Measurements from ENCODE around the gene NOS1AP. TPM values are rescaled to one million over a fixed set of nuclear protein-coding genes. Genes with fewer than 3 reads are reported as not detected.

NOS1AP gene
- total RNA-seq, 1 experiment from 2014 or later = 5.3 TPM

DNA sequence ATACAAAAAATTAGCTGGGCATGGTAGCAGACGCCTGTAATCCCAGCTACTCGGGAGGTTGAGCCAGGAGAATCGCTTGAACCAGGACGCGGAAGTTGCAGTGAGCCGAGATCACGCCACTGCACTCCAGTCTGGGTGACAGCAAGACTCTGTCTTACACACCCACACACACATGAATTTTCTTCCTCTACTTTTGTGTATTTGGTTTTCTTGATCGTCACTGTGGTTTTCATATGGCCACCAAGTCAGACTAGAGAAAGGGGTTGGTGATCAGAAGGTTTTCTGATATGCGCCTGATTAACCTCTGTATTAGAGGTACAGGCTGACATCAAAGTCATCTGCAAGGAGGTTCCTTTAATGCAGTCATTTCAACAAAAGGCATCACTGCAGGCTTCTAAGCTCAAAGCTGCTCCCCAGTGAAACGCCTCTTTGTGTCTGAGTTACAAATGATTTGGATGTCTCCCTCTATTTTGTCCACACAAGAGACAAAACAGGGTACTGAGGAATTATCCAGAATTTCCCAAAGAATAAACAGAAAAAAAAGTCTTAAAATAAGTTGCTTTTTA is 331.4 kb downstream of the NOS1AP start:
- DNase-seq (ENCODE audit: low read depth, low spot score) (no peak), ATAC-seq (no peak)
- Histone ChIP-seq H3K9ac (ENCODE audit: low read length) (no peak overlapping the region), H3K27ac (ENCODE audit: low read depth, low read length) (no peak overlapping the region), H3K9me3 (ENCODE audit: control insufficient read depth in 1 of 2, insufficient read depth in 1 of 2, low read depth in 1 of 2, low read length in 2 of 2) (no peaks in the 10 kb centered on the region), H3K79me2 (ENCODE audit: insufficient read depth, low read length) (no peaks in the 10 kb centered on the region), H2AFZ (ENCODE audit: low read depth, low read length, poor library complexity, severe bottlenecking) (no peak overlapping the region), H3K4me2 (ENCODE audit: low read length) (no peak overlapping the region), H3K4me1 (ENCODE audit: control insufficient read depth in 1 of 2, insufficient read depth in 2 of 2, low read length in 2 of 2) (peaks cover 5 to 8% of the 10 kb centered on the region in 2 experiments), H3K9me2 (ENCODE audit: insufficient read depth) (no peaks in the 10 kb centered on the region), H3K27me3 (ENCODE audit: insufficient read depth, low read length) (no peaks in the 10 kb centered on the region), H4K20me1 (ENCODE audit: insufficient read depth) (no peaks in the 10 kb centered on the region), H3K4me3 (replicated peaks in 1 of 2; ENCODE audit: low read depth in 1 of 2, low read length in 2 of 2) (no peak overlapping the region), H3K36me3 (ENCODE audit: control insufficient read depth in 1 of 2, insufficient read depth in 2 of 2, low read length in 2 of 2) (no peaks in the 10 kb centered on the region)
- no peak for TF ChIP-seq CEBPB (IDR thresholded peaks at IDR 0.05; ENCODE audit: low read depth)
- TF ChIP-seq RAD21 (IDR thresholded peaks at IDR 0.05; ENCODE audit: low read depth) = no peak
- TF ChIP-seq YY1 (IDR thresholded peaks at IDR 0.05; ENCODE audit: extremely low read depth, insufficient replicate concordance, low read depth, low read length) = no peak
- no peak for TF ChIP-seq POLR2AphosphoS5 (IDR thresholded peaks at IDR 0.05; ENCODE audit: low read depth, low read length)
- TF ChIP-seq, protein P1, sequence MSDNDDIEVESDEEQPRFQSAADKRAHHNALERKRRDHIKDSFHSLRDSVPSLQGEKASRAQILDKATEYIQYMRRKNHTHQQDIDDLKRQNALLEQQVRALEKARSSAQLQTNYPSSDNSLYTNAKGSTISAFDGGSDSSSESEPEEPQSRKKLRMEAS (IDR thresholded peaks at IDR 0.05) = no peak
- no peak for TF ChIP-seq POLR2A (IDR thresholded peaks at IDR 0.05; ENCODE audit: borderline replicate concordance, extremely low read depth, insufficient read depth, insufficient read length)
- TF ChIP-seq ELF1 (IDR thresholded peaks at IDR 0.05; ENCODE audit: borderline replicate concordance, low read depth) = no peak
- no peak for TF ChIP-seq CBX3 (IDR thresholded peaks at IDR 0.05; ENCODE audit: low read depth)
- no peak for TF ChIP-seq FOSL1 (IDR thresholded peaks at IDR 0.05; ENCODE audit: low read depth)
- no peak for TF ChIP-seq SP1 (IDR thresholded peaks at IDR 0.05; ENCODE audit: low read depth)
- TF ChIP-seq EZH2phosphoT487 (IDR thresholded peaks at IDR 0.05; ENCODE audit: borderline replicate concordance) = no peak
- TF ChIP-seq EZH2 (IDR thresholded peaks at IDR 0.05) = no peak
- TF ChIP-seq, protein P2, sequence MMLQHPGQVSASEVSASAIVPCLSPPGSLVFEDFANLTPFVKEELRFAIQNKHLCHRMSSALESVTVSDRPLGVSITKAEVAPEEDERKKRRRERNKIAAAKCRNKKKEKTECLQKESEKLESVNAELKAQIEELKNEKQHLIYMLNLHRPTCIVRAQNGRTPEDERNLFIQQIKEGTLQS (IDR thresholded peaks at IDR 0.05) = no peak
- TF ChIP-seq, protein P3, sequence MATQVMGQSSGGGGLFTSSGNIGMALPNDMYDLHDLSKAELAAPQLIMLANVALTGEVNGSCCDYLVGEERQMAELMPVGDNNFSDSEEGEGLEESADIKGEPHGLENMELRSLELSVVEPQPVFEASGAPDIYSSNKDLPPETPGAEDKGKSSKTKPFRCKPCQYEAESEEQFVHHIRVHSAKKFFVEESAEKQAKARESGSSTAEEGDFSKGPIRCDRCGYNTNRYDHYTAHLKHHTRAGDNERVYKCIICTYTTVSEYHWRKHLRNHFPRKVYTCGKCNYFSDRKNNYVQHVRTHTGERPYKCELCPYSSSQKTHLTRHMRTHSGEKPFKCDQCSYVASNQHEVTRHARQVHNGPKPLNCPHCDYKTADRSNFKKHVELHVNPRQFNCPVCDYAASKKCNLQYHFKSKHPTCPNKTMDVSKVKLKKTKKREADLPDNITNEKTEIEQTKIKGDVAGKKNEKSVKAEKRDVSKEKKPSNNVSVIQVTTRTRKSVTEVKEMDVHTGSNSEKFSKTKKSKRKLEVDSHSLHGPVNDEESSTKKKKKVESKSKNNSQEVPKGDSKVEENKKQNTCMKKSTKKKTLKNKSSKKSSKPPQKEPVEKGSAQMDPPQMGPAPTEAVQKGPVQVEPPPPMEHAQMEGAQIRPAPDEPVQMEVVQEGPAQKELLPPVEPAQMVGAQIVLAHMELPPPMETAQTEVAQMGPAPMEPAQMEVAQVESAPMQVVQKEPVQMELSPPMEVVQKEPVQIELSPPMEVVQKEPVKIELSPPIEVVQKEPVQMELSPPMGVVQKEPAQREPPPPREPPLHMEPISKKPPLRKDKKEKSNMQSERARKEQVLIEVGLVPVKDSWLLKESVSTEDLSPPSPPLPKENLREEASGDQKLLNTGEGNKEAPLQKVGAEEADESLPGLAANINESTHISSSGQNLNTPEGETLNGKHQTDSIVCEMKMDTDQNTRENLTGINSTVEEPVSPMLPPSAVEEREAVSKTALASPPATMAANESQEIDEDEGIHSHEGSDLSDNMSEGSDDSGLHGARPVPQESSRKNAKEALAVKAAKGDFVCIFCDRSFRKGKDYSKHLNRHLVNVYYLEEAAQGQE (IDR thresholded peaks at IDR 0.05; ENCODE audit: low read depth) = no peak
- no peak for TF ChIP-seq SRF (IDR thresholded peaks at IDR 0.05; ENCODE audit: low read depth)
- TF ChIP-seq, protein P4, sequence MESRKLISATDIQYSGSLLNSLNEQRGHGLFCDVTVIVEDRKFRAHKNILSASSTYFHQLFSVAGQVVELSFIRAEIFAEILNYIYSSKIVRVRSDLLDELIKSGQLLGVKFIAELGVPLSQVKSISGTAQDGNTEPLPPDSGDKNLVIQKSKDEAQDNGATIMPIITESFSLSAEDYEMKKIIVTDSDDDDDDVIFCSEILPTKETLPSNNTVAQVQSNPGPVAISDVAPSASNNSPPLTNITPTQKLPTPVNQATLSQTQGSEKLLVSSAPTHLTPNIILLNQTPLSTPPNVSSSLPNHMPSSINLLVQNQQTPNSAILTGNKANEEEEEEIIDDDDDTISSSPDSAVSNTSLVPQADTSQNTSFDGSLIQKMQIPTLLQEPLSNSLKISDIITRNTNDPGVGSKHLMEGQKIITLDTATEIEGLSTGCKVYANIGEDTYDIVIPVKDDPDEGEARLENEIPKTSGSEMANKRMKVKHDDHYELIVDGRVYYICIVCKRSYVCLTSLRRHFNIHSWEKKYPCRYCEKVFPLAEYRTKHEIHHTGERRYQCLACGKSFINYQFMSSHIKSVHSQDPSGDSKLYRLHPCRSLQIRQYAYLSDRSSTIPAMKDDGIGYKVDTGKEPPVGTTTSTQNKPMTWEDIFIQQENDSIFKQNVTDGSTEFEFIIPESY (IDR thresholded peaks at IDR 0.05; ENCODE audit: extremely low read depth, insufficient replicate concordance, low read length) = no peak
- TF ChIP-seq JUND (IDR thresholded peaks at IDR 0.05) = no peak
- TF ChIP-seq EGR1 (IDR thresholded peaks at IDR 0.05; ENCODE audit: low read depth) = no peak
- TF ChIP-seq ZFX (IDR thresholded peaks at IDR 0.05) = no peak
- CTCF ChIA-PET = interaction anchor here (1.0 kb wide), 1 partner anchor 43 kb away, joined by 3 read pairs; no protein-coding TSS in a partner anchor
- RAD21 ChIA-PET (ENCODE audit: low non-redundant PET in 1 of 2, low total read pairs in 2 of 2, uncharacterized antibody in 2 of 2, unreplicated experiment in 2 of 2) = no interaction called here
- BruUV-seq (replicated peaks) = no TSS peak
- POLR2A ChIA-PET = no interaction called here
- intact Hi-C loops (cut with micrococcal nuclease) = no loop called here
